ENCODE data around the gene SP110. TPM values are rescaled to one million over a fixed set of nuclear protein-coding genes. Genes with fewer than 3 reads are reported as not detected.

Gene SP110
- total RNA-seq, 1 donor from 2014 or later = 24.5 TPM

DNA sequence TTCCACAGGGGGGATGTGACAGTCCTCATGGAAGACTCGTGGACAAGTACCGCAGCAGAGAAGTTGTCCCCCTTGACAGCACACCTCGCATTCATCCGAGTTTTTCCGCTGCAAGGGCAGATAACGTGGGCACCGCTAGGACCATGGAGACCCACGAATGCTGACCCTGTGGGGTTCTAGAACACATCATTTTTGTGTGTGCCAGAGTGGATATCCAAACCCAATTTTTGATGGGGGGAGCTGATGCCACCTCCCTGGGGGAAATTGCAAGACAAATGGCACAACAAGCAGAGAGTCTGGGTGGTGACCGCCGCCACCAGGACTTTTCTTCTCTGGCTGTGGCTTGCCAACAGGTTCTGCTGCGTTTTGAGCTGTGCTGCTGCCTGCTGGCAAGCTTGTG lies 46.9 kb downstream of the SP110 start:
- no peak for DNase-seq (ENCODE audit: low spot score)

GRCh38 chr2:230172156-230172555 lies 47.6 kb downstream of the SP110 start:
- DNase-seq (ENCODE audit: low spot score) = no peak

- no peak for DNase-seq (ENCODE audit: low spot score)
These were observed 49.3 kb downstream of the SP110 start for GRCh38 chr2:230170532-230170931.

GRCh38 chr2:230166557-230167170 lies 53.1 kb downstream of the SP110 start:
- no peak for DNase-seq (ENCODE audit: low spot score)

DNA sequence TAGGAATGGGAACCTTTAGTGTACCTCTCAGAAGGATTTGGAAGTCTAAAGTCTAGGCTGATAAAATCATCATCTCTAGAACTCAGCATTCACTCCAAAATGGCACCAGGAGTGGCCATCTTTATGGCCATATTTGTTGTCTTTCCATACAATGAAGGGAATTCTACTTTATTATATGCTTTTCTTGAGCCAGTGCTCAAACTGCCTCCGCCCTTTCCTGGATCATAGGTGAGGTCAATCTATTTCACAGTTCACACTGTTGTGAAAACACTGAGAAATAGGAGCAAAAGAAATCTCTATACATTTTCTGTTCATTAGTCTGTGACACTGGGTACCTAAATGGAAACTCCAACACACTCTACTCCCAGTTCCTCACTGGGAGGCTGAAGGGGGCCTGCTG lies 55.6 kb downstream of the SP110 start:
- DNase-seq (ENCODE audit: low spot score) = no peak

DNA sequence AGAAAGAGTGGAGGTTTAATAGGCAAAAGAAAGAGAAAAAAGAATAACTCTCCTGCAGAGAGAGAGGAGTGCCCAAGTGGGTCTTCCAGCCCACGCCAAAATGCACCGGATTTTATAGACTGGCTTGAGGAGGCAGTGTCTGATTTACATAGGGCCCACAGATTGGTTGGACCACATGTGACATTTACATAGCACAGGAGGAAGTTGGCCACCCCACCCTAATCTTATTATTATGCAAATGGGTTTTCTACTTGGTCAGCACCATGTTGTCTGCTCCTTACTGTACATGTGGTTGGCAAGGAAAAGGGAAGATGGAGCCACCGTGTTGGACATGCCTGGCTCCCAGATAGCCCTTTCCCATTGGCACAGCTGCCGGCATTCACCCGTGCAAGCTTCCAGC lies 56.8 kb downstream of the SP110 start:
- DNase-seq (ENCODE audit: low spot score) = no peak

DNA sequence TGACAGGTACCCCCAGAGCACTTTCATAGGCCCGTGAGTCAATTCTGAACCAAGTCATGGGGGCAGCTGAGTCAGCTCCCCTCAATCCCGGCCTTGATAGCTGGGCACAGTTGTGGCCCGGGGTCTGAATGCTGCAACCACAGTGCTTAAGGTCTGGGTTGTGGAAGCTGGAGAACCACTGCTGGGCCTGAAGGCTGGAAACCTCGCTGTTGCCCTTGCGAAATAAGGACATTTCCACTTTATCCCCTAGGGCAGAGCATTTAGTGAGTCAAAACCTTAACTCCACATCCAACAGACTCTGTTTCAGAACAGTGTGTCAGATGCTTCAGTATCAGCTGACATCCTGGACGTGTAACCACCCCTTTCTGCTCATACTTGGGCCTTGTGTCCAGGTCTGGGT lies 58.6 kb downstream of the SP110 start:
- no peak for DNase-seq (ENCODE audit: low spot score)

DNA sequence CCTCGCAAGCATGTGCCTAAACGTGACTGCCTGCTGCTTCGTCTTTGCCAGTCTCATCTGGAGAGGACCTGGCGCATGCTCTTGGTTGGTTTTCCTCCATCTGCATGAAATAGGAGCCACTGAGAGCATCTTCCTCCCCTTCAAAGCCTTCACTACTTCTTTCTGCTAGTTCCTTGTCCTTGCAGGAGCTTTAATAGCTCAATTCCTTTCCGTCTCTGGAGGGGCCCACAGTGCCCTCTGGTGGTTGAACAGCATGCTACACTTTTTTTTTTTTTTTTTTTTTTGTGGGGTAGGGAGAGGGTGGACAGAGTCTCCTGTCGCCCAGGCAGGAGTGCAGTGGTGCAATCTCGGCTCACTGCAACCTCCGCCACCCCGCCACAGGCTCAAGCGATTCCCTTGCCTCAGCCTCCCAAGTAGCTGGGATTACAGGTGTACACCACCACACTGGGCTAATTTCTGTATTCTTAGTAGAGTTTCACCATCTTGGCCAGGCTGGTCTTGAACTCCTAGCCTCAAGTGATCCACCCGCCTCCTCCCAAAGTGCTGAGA lies 59.6 kb downstream of the SP110 start:
- no peak for DNase-seq (ENCODE audit: low spot score)

DNA sequence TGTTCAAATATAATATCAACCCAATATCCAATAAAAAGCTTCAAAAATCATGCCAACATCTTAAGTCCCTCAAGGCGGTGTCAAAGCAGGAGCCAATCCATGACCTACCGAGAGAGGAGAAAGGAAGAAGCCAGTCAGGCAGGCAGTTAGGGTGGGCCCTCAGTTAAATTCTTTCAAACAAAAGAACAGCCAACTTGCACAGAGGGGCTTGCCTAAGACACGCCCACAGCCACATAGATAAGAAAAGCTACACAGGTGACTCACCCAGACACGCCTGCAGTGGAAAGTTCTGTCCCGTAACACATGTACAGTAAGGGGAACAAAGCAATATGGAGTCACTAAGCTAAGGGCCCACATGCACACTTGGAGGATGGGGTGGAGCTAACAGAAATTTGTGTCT lies 61.3 kb downstream of the SP110 start:
- DNase-seq (ENCODE audit: low spot score) = no peak

DNA sequence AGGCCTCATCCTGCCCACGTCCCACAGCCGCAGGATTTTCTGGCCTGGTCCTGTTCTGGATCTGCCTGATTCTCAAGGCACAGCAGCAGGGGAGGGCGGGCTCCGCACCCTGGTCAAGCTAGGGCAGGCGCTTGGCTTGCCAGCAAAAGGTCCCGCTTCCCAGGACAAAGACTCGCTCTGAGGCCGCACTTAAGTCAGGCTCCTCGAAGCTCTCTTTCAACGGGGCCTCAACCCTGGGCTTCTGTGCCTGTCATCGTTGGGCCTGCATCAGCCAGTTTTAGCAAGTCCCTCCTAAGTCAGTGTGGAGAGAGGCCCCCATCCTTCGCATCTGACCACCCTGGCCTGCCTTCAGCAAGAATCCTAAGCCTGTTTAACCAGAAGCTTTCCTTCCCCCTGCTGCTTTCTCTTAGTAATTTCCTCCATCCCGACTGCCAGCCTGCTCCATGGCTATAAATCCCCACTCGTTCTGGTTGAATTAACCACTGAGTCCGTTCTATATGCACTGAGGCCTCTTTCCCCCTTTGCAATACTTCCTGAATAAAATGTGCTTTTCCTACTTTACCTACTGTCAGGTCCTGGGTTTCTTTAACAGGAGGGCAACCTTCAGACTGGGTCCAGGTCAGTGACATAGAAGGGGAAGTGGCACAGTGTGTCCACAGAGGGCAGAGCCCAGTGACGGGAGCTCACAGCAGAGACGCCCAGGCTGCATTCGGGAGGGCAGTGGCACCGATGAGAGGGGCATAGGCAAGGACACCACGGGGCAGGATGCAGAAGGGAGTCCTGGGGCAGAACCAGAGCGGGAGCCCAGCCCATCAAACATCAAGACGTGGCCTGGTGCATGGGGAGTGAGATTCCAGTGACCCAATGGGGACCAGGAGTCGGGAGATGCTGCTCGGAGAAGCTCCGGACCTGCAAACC lies 62.7 kb downstream of the SP110 start:
- no peak for DNase-seq (ENCODE audit: low spot score)

DNA sequence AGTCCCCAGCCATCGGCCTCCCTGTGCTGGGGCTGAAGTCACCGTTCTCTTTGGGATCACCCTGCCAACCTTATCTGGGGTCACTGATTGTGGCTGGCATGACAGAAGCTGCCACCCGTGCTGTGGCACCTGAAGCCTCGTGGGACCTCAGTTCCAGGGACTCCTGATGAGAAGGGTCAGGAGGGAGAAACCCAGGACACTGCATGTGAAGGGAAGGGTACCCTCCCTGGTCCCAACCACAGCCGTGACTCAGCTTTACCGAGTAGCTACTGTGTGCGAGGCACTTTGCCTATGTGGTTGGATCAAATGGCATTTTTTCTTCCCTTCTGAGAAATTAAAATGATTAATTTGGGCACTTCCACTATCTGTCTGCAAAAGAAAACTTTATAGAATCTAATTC lies 64.4 kb downstream of the SP110 start:
- no peak for DNase-seq (ENCODE audit: low spot score)

DNA sequence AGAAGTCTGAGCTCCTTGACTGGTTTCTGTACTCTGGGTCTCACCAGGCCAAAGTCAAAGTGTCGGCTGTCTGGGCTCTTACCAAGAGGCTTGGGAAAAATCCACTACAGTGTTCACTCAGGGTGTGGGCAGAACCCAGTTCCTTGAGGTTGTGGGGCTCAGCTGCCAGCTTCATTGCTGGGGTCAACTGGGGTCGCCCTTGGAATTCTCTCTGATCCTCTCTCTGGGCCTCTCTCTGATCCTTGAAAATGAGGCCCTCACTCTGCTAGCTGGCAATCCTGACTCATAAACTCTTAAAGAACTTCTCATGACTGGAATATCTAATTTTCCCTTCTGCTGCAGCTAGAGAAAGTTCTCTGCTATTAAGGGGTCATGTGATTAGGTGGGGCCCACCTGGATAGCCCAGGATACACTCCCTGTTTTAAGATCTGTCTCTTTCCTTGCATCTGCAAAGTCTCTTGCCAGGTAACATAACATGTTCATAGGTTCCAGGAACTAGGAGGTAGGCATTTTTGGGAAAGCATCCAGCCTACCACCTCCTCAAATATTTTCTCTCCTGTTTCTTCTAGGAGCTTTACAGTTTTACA lies 66.3 kb downstream of the SP110 start:
- DNase-seq (ENCODE audit: low spot score) = no peak

DNA sequence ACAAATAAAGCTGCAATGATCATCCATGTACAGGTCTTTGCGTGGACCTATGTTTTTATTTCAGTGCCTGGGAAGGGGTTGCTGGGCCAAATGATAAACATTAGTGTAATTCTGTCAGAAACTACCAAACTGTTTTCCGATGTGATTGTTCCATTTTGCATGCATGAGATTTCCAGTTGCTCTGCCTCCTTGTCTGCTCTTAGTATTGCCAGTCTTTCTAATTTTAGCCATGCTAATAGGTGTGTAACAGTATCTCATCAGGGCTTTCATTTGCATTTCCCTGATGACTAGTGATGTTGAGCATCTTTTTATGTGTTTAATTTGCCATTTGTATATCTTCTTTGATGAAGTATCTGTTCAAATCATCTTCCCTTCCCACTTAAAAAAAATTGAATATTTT lies 67.5 kb downstream of the SP110 start:
- no peak for DNase-seq (ENCODE audit: low spot score)

GRCh38 chr2:230144355-230144754 lies 75.4 kb downstream of the SP110 start:
- DNase-seq (ENCODE audit: low spot score) = no peak

DNA sequence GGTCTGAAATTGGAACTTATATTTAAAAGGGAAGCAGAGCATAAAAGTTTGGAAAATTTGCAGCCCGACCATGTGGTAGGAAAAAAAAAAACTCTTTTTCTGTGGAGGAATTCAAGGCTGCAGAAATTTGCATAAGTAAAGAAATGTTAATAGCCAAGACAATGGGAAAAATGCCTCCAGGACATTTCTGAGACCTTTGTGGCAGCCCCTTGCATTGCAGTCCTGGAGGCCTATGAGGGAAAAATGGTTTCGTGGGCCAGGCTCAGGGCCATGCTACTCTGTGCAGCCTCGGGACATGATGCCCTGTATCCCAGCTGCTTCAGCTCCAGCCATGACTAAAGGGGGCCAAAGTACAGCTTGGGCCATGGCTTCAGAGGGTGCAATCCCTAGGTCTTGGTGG lies 79.1 kb downstream of the SP110 start:
- DNase-seq (ENCODE audit: low spot score) = no peak

DNA sequence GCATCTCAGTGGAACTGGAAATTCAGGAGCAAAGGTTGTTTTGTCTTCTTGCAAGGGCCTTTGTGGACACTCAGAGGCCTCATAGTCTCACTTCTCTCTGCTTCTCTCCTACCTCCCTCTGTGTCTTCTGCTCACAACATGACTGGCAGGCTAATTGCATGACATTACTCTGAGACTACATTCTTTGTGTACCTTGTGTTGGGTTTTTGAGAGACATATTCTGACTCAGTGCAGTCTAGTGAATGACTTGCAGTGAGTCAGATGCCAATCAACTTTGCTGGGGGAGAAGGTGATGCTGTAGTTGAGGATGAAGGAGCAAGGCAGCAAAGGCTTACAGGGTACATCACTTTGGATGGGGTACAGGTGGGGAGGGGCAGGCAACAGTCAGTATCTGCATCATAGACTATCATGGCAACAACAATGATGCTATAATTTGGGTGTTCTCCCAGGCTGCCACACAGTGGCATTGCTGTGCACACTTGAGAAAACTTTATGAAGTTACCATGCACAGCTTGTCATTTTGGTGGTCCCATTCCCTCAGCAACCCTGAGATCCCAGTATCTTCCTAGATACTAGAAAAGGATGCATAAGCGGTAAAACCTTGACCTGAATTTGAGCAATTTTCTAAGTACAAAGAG lies 81.8 kb downstream of the SP110 start:
- no peak for DNase-seq (ENCODE audit: low spot score)

DNA sequence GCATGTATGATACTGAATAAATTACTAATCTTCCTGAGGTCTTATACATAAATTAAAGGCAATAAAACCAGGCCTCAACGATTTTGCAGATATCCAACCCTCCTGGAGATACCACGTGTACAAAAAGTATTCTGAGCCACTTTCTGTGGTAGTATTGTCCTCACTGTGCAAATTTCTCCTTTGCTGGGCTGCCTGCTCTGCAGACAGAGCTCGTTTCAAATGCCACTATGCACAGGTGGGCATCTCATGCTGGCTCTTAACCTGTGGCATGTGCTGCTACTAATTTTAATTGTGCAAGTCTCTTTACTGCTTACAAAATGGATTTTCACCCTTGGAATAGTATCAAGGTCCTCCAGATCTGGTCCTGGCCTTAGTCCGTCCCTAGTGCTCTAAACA lies 84.7 kb downstream of the SP110 start:
- no peak for DNase-seq (ENCODE audit: low spot score)

GRCh38 chr2:230134496-230135129 lies 85.2 kb downstream of the SP110 start:
- no peak for DNase-seq (ENCODE audit: low spot score)

DNA sequence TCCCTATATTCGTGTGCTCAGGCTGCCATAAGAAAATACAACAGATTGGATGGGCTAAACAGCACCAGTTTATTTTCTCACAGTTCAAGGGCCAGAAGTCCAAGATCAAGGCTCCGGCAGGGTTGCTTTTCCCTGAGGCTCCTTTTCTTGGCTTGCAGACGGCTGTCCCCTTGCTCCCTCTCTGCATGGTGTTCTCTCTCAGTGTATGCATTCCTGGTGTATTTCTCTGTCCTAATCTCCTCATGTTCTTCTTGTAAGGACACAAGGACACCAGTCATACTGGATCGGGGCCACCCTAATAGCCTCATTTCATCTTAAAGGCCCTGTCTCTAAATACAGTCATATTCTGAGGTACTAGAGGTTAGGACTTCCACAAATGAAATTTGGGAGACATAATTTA lies 88.4 kb downstream of the SP110 start:
- DNase-seq (ENCODE audit: low spot score) = no peak

DNA sequence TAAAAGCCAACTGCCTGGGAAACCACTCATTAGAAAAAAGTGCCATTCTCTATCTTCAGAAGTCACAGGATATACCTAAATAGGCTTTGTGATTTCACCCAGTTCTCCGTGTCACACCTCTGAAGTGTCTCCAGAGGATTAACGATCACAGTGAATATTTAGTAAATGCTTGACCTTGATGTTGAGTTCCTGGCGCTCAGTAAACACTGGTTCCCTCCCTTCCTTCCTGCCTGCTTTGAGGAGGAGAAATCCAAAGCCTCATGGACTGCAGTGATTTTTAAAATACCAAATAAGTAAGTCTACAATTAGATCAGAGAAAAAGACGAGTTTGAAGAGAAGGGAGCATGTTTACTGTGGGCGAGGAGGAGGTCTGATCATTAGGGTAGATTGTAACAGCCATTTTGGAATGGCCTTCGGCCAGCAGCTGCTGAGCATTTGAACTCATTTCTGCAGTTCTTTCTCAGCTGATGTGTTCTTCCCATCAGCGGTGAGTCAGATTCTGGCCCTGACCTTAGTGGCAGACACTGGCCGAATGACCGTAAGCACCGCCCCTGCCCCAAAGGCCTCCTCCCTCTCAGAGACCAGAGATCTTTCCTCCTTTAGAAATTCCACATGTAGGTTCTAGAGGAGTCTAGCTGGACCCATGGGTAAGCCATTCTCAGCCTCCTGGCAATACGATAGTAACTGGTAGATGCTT lies 89.0 kb downstream of the SP110 start:
- no peak for DNase-seq (ENCODE audit: low spot score)

DNA sequence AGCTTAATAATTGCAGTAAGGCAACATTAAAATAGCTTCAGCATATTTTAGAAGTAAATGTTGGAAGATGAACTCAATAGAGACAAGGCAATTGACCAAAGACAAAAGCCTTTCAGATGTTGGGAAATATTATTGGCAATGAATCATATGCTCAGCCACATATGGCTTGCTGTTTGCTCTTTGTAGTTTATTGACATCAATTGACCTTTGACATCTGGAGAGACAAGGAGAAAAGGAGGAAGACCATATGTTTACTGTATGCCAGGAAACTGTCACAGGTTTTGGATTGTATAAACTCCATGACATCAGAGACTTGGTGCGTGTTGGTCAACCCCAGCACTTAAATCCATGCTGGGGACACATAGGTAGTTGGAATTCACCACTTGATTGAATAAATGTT lies 90.4 kb downstream of the SP110 start:
- DNase-seq (ENCODE audit: low spot score) = no peak
